ENCODE results near the gene SCGB1D4. TPM values are rescaled to one million over a fixed set of nuclear protein-coding genes. Genes with fewer than 3 reads are reported as not detected.
A peak's percentile ranks its signal among the peaks of the same experiment; 100 is the strongest.

The SCGB1D4 gene
- total and polyA plus RNA-seq, 2 of the 4 experiments (the other 2 are of a cell fraction): not detected

DNA sequence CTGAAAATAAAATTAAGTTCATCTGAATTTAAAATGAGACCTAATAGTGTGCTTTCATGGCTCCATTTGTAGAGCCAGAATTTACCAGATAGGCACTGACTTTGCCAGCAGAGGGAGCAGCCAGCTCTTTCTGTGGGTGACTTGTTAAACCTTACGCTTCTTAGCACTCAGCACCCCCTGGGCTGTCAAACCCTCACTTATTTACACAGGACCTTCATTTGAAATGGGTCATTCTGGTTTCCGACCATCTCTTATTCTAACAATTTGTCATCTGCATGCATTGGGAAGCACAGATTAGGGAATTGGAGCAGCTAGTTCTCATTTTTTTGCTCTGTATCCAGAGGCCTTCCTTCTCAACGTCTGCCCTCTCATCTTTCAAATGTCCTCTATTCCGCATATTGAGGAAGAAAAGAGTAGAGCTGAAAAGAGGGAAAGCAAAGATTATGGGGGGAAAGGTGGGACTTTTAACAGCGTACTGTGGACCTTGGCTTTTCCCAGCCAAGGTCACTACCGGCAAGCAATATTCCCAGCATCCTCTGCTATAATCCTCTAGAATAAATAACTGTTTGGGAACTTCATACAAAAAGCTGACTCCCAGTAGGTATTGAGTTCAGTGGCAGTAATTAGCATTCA, 41.5 kb upstream of the SCGB1D4 start:
- no peak overlapping the region for H2BK15ac ChIP-seq (ENCODE audit: low read depth, low read length)
- no peak overlapping the region for H2BK120ac ChIP-seq (ENCODE audit: low read depth, low read length)
- TF ChIP-seq RFX5 (IDR thresholded peaks at IDR 0.05; ENCODE audit: low read depth, low read length) (no peak), MAZ (IDR thresholded peaks at IDR 0.05; ENCODE audit: borderline replicate concordance, low read depth, low read length) (no peak), RAD21 (IDR thresholded peaks at IDR 0.05; ENCODE audit: low read length) (peak; percentile 37), SMC3 (IDR thresholded peaks at IDR 0.05; ENCODE audit: low read depth, low read length) (peak; percentile 53), FOS (IDR thresholded peaks at IDR 0.05; ENCODE audit: low read depth, low read length) (no peak), MAFK (IDR thresholded peaks at IDR 0.05; ENCODE audit: low read depth, low read length) (no peak), NFE2L2 (IDR thresholded peaks at IDR 0.05; ENCODE audit: low read depth, low read length) (no peak), RCOR1 (IDR thresholded peaks at IDR 0.05; ENCODE audit: insufficient replicate concordance, low read length) (no peak)
- TF ChIP-seq, protein P1, sequence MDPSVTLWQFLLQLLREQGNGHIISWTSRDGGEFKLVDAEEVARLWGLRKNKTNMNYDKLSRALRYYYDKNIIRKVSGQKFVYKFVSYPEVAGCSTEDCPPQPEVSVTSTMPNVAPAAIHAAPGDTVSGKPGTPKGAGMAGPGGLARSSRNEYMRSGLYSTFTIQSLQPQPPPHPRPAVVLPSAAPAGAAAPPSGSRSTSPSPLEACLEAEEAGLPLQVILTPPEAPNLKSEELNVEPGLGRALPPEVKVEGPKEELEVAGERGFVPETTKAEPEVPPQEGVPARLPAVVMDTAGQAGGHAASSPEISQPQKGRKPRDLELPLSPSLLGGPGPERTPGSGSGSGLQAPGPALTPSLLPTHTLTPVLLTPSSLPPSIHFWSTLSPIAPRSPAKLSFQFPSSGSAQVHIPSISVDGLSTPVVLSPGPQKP (IDR thresholded peaks at IDR 0.05; ENCODE audit: borderline replicate concordance, low read depth, low read length): no peak
- TF ChIP-seq, protein P2, sequence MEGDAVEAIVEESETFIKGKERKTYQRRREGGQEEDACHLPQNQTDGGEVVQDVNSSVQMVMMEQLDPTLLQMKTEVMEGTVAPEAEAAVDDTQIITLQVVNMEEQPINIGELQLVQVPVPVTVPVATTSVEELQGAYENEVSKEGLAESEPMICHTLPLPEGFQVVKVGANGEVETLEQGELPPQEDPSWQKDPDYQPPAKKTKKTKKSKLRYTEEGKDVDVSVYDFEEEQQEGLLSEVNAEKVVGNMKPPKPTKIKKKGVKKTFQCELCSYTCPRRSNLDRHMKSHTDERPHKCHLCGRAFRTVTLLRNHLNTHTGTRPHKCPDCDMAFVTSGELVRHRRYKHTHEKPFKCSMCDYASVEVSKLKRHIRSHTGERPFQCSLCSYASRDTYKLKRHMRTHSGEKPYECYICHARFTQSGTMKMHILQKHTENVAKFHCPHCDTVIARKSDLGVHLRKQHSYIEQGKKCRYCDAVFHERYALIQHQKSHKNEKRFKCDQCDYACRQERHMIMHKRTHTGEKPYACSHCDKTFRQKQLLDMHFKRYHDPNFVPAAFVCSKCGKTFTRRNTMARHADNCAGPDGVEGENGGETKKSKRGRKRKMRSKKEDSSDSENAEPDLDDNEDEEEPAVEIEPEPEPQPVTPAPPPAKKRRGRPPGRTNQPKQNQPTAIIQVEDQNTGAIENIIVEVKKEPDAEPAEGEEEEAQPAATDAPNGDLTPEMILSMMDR (conservative IDR thresholded peaks at IDR 0.05; ENCODE audit: low read depth, low read length): peak; percentile 58
- TF ChIP-seq, protein P3, sequence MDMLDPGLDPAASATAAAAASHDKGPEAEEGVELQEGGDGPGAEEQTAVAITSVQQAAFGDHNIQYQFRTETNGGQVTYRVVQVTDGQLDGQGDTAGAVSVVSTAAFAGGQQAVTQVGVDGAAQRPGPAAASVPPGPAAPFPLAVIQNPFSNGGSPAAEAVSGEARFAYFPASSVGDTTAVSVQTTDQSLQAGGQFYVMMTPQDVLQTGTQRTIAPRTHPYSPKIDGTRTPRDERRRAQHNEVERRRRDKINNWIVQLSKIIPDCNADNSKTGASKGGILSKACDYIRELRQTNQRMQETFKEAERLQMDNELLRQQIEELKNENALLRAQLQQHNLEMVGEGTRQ (IDR thresholded peaks at IDR 0.05; ENCODE audit: low read depth, low read length): no peak
- H3K79me1 ChIP-seq (ENCODE audit: low read depth in 1 of 2, low read length in 2 of 2): no peaks in the 10 kb centered on the region
- H3K4me2 ChIP-seq (ENCODE audit: low read depth, low read length): no peak overlapping the region
- no peak overlapping the region for H3K18ac ChIP-seq (ENCODE audit: low read depth, low read length)
- no peaks in the 10 kb centered on the region for H3K36me3 ChIP-seq (ENCODE audit: control insufficient read depth, insufficient read depth, low read length)
- no peak overlapping the region for H3K23ac ChIP-seq (ENCODE audit: low read depth, low read length)
- peaks cover 27% of the 10 kb centered on the region for H3K27me3 ChIP-seq (ENCODE audit: control insufficient read depth, insufficient read depth, low read length)
- H3K9ac ChIP-seq (ENCODE audit: low read depth, low read length): no peak overlapping the region
- peak; percentile 45 for DNase-seq
- H3K14ac ChIP-seq (replicated peaks; ENCODE audit: low read depth, low read length): no peak overlapping the region
- no peak overlapping the region for H3K27ac ChIP-seq (ENCODE audit: insufficient read depth, low read length)
- no TSS peak for BruUV-seq (replicated peaks)
- no peak overlapping the region for H2BK5ac ChIP-seq (ENCODE audit: low read depth, low read length, poor library complexity, severe bottlenecking)
- no peaks in the 10 kb centered on the region for H3K9me1 ChIP-seq (ENCODE audit: insufficient read depth, low read length)
- in situ Hi-C loops (cut with MboI; ENCODE audit: low sequenced_read_pairs) (no loop called here), dilution Hi-C loops (cut with HindIII; ENCODE audit: low sequenced_read_pairs, unreplicated experiment) (no loop called here), intact Hi-C loops (cut with micrococcal nuclease) (loop anchor here (1.0 kb wide), 1 partner anchor 38 kb away; no protein-coding TSS in a partner anchor)
- no peaks in the 10 kb centered on the region for H3K4me1 ChIP-seq (ENCODE audit: control insufficient read depth, insufficient read depth, low read length)
- CTCF ChIA-PET: interaction anchor here (0.6 to 2.3 kb wide), 4 partner anchors 21 to 390 kb away, joined by 3 to 8 read pairs (median 4); no protein-coding TSS in a partner anchor
- no peak overlapping the region for H2BK20ac ChIP-seq (ENCODE audit: low read depth, low read length)
- H4K91ac ChIP-seq (ENCODE audit: insufficient read depth, low read depth, low read length): no peak overlapping the region
- no peak overlapping the region for H4K5ac ChIP-seq (ENCODE audit: low read depth, low read length)
- H2AFZ ChIP-seq (replicated peaks; ENCODE audit: low read length, poor library complexity): peak overlapping the region; percentile 13
- no CpG with 5 or more reads among the region's 6 CpGs for WGBS, 2 experiments (ENCODE audit: extremely low coverage in 2 of 2, insufficient read length in 1 of 2)
- H3K4me3 ChIP-seq (ENCODE audit: insufficient read depth, low read depth, low read length): no peak overlapping the region
- H4K8ac ChIP-seq (ENCODE audit: low read depth in 2 of 2, low read length in 2 of 2): no peak overlapping the region
- no peak overlapping the region for H3K56ac ChIP-seq (ENCODE audit: extremely low read depth, insufficient read depth, low read length)
- no peak overlapping the region for H2AK5ac ChIP-seq (ENCODE audit: low read depth, low read length)
- no peak overlapping the region for H3K4ac ChIP-seq (ENCODE audit: low read depth, low read length)
- H3K9me3 ChIP-seq (ENCODE audit: control insufficient read depth, insufficient read depth, low read length): no peaks in the 10 kb centered on the region
- ATAC-seq (ENCODE audit: low read depth): peak; percentile 73
- POLR2A ChIA-PET (ENCODE audit: unreplicated experiment): no interaction called here
- no peaks in the 10 kb centered on the region for H4K20me1 ChIP-seq (ENCODE audit: insufficient read depth, low read length)
- no peak overlapping the region for H2AK9ac ChIP-seq (replicated peaks; ENCODE audit: low read depth, low read length, poor library complexity)
